Activated gamma-delta T cell treated with Interleukin-2 at 50 U/mL for 16 hours (primary cell): ENCODE data around the gene FRS3.
"Not testable (repeated sequence)": the region's sequence is repeated elsewhere in the genome, so short reads cannot be mapped to it uniquely, and the experiment has no call there.

Source experiments
- DNase-seq: peaks from one replicate; pipeline ENCODE4 v3.0.0-alpha.2; 2020

Gene FRS3

GRCh38 chr6:41767112-41767833, 12.4 kb downstream of the FRS3 start:
- DNase-seq: no peak

DNA sequence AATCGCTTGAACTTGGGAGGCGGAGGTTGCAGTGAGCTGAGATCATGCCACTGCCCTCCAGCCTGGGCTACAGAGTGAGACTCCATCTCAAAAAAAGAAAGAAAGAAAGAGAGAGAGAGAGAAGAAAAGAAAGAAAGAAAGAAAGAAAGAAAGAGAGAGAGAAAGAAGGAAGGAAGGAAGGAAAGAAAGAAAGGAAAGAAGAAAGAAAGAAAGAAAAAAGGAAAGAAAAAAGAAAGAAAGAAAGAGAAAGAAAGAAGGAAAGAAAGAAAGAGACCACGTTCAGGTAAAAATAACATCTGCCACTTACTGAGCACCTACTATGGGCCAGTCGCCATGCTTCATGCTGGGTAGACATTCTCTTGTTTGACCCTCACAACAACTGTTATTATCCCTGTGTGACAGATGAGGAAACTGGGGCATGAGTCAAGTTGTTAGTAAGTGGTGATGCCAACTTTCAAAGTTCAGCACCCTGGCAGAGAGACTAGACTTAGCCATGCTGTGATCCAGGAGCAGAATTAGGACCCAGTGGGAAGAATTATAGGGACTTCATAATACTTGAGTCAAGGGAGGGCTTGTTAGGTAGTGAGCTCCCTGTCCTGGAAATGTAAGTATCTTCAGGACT, 13.5 kb downstream of the FRS3 start:
- not testable (repeated sequence) for DNase-seq

GRCh38 chr6:41763470-41763869, 16.2 kb downstream of the FRS3 start:
- no peak for DNase-seq

- no peak for DNase-seq
Observed at GRCh38 chr6:41759905-41760579, 19.7 kb downstream of the FRS3 start.

DNA sequence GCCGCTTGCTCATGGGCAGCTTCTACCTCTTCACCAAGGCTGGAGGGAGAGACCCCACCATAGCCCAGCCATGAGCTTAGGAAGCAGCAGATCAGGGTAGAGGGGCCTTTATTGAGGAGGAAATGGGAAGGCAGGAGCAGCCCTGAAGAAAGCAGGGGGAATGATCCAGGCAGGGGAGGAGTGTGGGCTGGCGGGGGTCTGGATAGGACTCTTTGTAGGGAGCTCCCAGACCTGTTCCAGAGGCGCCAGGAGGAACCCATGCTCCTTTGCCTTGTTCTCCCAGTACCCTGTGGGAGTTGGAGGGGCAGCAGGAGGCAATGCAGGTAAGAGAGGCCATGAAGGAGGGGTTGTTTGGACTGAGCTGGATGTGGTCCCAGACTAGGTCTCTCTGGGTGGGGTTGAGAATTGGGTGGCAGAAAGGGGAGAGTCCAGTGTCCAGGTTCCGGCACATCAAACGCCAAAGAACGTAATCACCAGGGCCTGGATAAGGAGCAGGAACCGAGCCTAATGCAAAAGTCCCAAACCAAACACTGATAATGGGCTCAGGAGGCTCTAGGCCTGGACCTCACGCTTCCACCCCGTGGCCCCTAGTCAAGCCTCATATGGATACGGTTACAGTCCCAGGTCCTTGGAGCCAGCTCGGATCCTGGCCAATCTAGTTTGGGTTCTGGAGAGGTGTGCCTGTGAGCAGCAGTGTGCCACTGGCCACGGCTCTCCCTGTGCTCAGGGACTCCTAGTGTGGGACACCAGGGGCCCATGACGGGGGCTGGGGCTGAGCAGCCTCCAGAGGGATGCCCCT, 20.4 kb downstream of the FRS3 start:
- DNase-seq: no peak

- no peak for DNase-seq
Observed at GRCh38 chr6:41758641-41759035, 21.1 kb downstream of the FRS3 start.

DNA sequence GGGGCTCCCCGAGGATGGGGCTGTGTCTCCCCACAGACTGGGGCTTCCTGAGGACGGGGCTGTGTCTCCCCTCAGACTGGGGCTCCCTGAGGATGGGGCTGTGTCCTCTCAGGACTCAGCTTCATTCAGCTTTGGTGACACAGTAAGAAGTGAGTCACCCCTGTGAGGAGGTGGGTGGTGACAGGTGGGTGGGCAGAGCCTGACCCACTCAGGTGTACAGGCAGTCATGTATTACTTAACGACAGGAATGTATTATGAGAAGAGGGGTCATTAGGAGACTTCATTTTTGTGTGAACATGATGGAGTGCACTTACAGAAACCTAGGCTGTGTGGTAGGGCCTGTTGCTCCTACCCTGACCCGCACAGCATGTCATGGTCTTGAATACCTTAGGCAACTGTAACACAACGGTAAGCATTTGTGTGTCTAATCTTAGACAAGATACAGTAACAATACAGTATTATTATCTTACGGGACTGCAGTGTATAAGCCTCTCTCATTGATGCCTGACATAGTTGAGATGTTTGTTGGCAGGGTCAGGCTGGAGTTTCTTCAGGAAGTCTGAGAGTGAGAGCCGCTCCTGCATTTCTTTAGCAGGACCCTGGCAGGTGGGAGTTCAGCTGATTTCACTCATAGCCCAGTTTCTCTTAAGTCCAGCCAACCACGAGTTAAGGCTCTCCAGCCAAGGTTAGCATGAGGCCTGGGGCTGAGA, 21.6 kb downstream of the FRS3 start:
- no peak for DNase-seq

DNA sequence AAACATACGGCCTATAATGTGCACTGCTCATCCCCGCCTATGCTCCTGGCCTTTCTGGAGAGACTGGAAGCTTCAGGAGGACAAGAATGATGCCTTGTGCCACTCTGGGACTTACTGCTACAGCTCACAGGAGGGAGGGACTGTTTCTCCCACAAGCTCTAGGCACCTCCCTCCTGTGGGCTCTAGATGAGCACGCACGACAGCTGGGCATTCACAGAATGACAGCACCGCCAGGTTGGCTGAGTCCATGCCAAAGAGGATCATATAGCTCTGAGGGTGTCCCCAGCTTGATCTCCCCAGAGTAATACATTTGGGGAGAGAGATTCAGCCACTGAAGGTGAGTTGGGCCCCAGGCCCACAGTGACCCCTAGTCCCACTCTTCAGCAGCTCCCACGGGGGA, 22.4 kb downstream of the FRS3 start:
- no peak for DNase-seq

DNA sequence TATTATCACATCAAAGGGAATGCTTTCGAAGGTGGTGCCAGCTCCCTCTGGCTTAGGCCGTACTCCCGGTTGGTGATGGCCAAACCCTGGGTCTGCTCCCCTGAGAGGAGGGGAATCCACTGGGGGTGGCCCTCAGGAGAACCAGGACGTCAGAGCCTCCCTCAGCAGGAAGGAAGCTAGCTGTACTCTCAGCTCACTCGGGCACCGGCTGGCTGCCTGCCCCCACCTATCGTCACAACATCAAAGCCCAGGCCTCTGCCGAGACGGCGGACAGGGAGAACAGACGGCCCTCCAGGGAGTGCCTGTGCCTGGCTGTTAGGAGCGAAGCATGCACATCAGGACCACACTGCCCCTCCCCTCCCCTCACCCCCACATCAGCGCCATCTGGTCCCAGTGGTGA, 23.3 kb downstream of the FRS3 start:
- no peak for DNase-seq

- no peak for DNase-seq
Observed at GRCh38 chr6:41755895-41756294, 23.8 kb downstream of the FRS3 start.

GRCh38 chr6:41750374-41750773, 29.3 kb downstream of the FRS3 start:
- no peak for DNase-seq

- no peak for DNase-seq
Observed at GRCh38 chr6:41748542-41748941, 31.2 kb downstream of the FRS3 start.

DNA sequence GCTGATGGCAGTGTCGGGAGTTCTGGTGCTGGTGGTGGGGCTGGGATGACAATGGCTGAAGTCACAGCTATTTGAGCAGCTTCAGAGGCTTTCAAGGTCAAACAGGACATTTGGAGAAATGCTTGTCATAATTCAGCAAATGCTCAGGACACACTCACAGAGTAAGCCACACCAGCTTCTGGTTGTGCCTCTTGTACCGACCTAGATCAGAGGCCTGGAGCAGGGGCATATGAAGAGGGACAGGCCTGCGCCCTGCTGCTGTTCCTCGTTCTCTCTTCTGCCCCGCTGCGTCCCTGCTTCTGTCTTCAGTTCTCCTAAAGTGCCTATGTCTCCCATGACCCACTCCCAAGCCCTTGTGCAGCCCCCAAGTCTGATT, 31.6 kb downstream of the FRS3 start:
- DNase-seq: no peak

- DNase-seq: no peak
Observed at GRCh38 chr6:41747256-41748101, 32.2 kb downstream of the FRS3 start, which contains the start of gene PGC. Gene PGC, minus strand, starts transcription at chr6:41747397. Its CDS starts 63 bp downstream, at chr6:41747334.

DNA sequence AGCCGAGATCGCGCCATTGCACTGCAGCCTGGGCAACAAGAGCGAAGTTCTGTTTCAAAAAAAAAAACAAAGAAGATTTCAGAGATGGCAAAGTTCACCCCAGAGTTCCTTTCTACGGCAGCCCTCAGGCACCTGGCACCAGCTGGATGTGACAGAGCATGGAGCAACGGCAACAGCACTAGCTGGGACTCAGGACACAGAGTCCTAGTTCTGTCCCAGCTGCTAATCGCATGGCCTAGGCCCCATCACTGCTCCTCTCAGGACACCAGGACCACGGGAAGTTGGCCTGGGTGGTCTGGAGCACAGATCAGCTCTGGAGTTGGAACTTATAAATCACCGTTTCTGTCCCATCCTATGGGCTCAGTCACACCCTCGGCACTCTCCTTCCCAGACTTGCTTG, 33.6 kb downstream of the FRS3 start:
- DNase-seq: no peak

DNA sequence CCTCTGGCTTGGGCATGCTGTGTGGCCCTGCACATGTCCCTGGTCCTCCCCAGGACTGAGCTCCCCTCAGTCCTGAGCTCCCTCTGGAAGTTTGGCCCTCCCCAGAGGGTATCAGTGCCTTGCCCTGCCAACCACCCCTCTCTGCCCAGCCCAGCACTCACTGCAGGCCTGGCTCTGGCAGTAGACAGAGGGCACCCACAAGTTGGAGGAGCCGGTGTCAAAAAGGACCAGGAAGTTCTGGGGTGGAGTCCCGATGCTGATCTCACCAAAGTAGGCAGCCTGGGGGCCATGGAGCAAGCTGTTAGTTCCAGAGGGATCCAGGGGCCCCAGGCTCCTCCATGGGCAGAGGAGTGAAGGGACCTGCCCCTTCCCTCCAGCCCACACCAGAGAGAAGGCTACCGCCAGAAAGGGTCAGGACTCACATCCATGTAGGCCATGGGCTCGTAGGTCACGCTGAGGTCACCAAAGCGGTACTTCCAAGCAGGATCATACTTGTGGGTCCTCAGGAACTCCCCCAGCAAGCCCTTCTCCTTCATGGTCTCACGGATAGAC, 35.4 kb downstream of the FRS3 start:
- no peak for DNase-seq

DNA sequence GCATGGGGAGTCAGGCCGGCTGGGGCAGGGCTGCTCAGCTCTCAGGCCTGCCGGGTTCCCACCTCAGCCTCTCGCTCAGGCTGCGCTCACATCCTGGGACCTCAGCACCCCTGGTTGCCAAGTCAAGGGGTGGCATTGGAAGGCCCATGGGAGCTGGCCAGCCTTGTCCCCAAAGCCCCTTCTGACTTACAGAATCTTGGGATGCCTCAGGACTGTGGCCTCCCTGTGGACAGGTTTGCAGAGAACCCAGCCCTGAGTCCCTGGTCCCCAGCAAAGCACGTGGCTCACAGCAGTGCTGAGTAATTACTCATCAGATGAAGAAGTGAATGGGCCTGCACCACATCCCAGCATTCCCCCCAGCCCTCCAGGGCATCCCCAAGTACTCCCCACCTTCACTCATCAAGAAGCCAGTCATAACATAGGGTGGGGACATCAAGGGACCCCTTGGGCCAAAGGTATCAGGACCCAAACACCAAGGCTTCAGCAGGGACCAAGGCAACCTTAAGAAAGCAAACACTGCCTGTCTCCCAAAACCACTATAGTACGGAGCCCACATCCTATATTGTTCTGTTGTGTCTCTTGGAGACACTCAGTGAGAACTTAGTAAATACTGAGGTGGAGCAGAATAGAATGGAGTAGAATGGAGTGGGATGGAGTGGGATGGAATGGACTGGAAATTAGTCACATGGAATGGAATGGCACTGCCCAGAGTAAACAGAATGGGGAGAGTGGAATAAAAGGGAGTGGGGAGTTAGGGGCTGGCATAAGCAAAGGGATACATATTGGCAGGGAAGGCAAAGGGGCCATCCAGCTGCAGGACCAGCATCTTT, 36.1 kb downstream of the FRS3 start:
- DNase-seq: no peak

- DNase-seq: no peak
Observed at GRCh38 chr6:41741625-41742490, 37.8 kb downstream of the FRS3 start.

GRCh38 chr6:41740366-41741162, 39.1 kb downstream of the FRS3 start:
- no peak for DNase-seq
